Progenitor cell of endocrine pancreas (in vitro differentiated cells): Measurements from ENCODE around the gene RAB25. TPM values are rescaled to one million over a fixed set of nuclear protein-coding genes. Genes with fewer than 3 reads are reported as not detected.

Experiments used
- DNase-seq: peaks from one replicate; pipeline ENCODE4 v3.0.0; 2021; ENCODE audit warnings: low spot score; ENCODE audit not compliant: unreplicated experiment
- H3K27ac Mint-ChIP-seq: 2 replicates; pipeline ENCODE4 v1.8.0; 2021; ENCODE audit warnings: mild to moderate bottlenecking, moderate library complexity, mixed read lengths
- H3K27me3 Mint-ChIP-seq: 2 replicates; pipeline ENCODE4 v1.8.0; 2021; ENCODE audit warnings: mixed read lengths
- H3K36me3 Mint-ChIP-seq: 2 replicates; pipeline ENCODE4 v1.8.0; 2022; ENCODE audit warnings: mixed read lengths; ENCODE audit not compliant: insufficient read depth
- H3K4me1 Mint-ChIP-seq: 2 replicates; pipeline ENCODE4 v1.8.0; 2021; ENCODE audit warnings: low read depth, mixed read lengths
- H3K4me3 Mint-ChIP-seq: 2 replicates; pipeline ENCODE4 v1.8.0; 2021; ENCODE audit warnings: low read depth, mild to moderate bottlenecking, moderate library complexity, mixed read lengths
- H3K9me3 Mint-ChIP-seq: 2 replicates; pipeline ENCODE4 v1.8.0; 2021; ENCODE audit warnings: low read depth, mixed read lengths
- total RNA-seq: library from RNA; stranded (reverse); gene quantifications from 2 replicates; pipeline ENCODE4 v1.2.1, GENCODE V29; 2021
- TF ChIP-seq, protein P1 (sequence below): fragments of 200-600 bp; sonication (generic); IDR thresholded peaks from one replicate; pipeline ENCODE4 v1.5.0; 2021; ENCODE audit warnings: antibody characterized with exemption, mild to moderate bottlenecking; ENCODE audit not compliant: unreplicated experiment

RAB25 gene
- total RNA-seq, 1 donor from 2014 or later: 93.8 TPM

DNA sequence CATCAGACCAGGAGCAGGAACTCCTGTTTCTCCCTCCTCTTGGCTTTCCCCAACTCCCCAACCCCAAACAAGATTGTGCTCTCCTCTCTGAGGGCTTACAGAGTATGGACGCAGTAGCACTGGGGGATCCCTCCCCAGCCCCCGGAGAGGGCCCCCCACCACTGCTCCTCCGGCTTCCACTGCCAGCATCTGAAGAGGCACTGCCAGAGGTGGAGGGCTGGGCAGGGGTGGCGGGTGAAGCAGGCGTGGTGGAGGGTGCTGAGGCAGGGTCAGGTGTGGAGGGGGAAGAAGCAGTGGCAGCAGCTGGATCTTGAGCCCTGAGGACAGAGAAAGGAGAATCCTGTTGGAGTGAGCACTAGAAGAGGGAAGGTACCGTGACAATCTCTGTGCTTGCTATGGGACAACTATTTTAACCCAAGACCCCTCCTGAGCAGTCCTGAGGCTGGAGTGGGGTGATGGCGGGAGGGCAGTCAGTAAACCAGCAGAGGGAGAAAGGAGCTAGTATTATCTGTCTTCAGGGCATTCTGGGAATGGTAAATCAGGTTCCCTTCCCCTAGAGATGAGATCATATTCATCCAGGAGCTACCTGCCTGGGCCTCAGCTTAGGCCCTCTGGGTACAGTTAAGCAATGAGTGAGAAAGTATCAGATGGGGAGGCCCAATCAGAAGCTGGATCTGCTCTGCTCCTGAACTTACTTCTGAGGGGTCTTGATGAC lies 9.8 kb upstream of the RAB25 start:
- Mint-ChIP-seq H3K36me3 (peaks cover 12% of the 10 kb centered on the region), H3K27me3 (no peaks in the 10 kb centered on the region), H3K27ac (peak overlapping the region; percentile 15), H3K4me3 (peak overlapping the region; percentile 53), H3K4me1 (peaks cover 15% of the 10 kb centered on the region), H3K9me3 (no peaks in the 10 kb centered on the region)
- no peak for DNase-seq
- TF ChIP-seq, protein P1, sequence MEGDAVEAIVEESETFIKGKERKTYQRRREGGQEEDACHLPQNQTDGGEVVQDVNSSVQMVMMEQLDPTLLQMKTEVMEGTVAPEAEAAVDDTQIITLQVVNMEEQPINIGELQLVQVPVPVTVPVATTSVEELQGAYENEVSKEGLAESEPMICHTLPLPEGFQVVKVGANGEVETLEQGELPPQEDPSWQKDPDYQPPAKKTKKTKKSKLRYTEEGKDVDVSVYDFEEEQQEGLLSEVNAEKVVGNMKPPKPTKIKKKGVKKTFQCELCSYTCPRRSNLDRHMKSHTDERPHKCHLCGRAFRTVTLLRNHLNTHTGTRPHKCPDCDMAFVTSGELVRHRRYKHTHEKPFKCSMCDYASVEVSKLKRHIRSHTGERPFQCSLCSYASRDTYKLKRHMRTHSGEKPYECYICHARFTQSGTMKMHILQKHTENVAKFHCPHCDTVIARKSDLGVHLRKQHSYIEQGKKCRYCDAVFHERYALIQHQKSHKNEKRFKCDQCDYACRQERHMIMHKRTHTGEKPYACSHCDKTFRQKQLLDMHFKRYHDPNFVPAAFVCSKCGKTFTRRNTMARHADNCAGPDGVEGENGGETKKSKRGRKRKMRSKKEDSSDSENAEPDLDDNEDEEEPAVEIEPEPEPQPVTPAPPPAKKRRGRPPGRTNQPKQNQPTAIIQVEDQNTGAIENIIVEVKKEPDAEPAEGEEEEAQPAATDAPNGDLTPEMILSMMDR: no peak

DNA sequence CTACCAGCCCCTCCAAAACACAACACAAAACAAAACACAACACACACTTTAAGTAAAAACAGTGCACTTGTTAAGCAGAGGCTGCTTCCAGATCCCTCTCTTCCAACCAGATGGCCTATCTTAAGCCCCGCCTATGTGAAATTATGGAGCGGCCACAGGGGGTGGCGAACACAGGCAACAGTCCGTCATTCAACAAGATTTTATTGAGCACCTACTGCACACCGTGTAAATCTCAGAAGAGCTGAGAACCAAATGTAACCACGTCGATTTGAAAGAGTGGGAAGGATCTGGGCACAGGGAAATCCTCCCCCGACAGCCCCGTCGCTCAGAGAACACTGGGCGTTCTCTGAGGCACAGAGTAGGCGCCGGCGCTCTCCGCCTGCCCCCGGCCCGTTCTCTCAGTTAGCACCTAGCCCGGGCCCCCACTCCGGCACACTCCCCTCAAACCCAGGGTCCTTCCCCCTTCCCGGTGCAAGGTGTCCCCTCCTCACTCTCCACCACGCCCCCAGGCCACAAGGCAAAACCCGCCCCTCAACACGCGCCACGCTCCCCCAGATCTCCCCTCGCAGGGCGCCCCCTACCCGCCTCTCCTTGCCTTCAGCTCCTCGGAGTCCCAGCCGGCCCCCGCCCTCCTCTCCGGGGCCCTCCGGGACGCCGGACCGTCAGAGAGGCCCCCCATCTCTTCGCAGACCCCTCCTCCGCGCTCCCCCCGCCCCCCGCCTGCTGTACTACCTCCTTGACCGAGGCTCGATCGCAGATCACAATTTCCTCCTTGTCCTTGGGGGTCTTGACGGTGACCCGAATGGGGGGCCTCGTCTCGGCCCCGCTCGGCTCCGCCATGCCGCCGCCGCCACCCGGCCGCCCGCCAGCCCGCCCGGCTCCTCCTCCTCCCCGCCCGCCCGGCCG lies 7.8 kb upstream of the RAB25 start:
- TF ChIP-seq, protein P1: peak; percentile 51
- Mint-ChIP-seq H3K4me1 (peaks cover 15% of the 10 kb centered on the region), H3K4me3 (peak overlapping the region; percentile 91), H3K9me3 (no peaks in the 10 kb centered on the region), H3K27ac (peak overlapping the region; percentile 96), H3K27me3 (no peaks in the 10 kb centered on the region), H3K36me3 (peaks cover 14% of the 10 kb centered on the region)
- peak; percentile 79 for DNase-seq

DNA sequence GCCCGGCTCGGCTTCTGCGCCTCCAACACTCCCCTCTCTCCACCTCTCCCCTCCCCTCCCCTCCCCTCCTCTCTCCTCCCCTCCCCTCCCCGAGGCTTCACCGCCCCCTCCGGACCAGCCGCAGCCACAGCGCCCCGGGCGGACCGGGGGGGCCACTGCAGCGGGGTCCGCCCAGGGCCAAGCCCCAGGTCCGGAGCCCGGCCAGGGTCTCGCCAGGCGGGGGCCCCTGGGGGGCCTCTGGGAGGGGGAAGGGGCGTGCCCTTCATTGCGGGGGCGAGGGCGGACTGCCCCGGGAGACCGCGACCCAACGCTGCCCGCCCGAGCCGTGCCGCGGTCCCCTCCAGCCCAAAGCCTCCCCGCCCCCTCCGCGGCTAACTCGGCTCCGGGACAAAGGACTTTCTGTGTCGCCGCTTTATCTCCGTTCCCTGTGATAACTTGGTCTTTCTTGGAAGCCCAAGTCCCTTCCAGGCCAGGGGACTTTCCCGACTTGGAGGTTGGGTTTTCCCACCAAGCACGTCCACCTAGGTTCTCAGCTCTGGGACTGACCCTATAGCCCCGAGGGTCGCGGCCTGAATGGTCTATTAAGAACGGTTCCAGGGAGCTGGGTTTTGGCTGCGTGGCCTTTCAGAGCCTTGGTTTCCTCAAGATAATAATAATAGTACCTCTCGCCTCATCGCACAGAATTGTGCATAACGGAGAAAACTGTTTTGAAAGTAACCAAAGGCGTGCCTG lies 7.0 kb upstream of the RAB25 start, which contains the start of gene UBQLN4:
TSS of gene UBQLN4 (minus strand) at position 31 of the 732 bp plus-strand sequence. CDS start 97 bp downstream, outside the sequence.
- peaks cover 11% of the 10 kb centered on the region for H3K36me3 Mint-ChIP-seq
- DNase-seq: peak; percentile 88
- peak within 1 kb of the TSS; percentile 98 for H3K27ac Mint-ChIP-seq
- no peaks in the 10 kb centered on the region for H3K9me3 Mint-ChIP-seq
- H3K27me3 Mint-ChIP-seq: no peaks in the 10 kb centered on the region
- peaks cover 15% of the 10 kb centered on the region for H3K4me1 Mint-ChIP-seq
- TF ChIP-seq, protein P1: peak; percentile 43
- peak within 1 kb of the TSS; percentile 97 for H3K4me3 Mint-ChIP-seq

DNA sequence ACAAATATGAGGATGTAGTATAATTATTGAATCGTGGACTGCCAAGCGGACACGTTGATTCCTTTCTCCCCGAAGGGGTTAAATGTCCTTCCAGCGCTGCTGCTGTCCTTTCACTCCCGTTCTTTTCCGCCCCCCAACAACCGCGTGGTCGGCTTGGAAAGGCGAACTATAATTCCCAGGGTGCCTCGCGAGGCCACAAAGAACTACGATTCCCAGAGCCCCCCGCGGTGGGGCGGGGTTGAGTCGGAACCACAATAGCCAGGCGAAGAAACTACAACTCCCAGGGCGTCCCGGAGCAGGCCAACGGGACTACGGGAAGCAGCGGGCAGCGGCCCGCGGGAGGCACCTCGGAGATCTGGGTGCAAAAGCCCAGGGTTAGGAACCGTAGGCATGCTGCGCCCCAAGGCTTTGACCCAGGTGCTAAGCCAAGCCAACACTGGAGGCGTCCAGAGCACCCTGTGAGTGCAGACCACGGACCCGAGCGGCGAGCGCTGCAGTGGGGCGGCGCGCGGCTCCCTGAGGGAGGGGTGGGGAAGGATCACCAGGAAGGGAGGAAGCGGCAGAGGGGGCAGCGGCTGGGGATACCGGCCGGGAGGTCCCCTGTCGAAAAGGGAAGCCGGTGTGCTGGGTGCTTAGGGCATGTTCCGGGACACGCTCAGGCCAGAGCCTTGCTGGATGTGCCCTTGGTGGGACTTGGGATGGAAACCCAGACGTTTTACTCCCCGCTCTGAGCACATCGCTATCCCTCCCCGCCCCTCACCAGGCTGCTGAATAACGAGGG lies 6.3 kb upstream of the RAB25 start, which contains the start of gene LAMTOR2:
TSS of gene LAMTOR2 (plus strand) at position 283 of the 781 bp plus-strand sequence. CDS start at position 391, 108 bp downstream.
- no peaks in the 10 kb centered on the region for H3K9me3 Mint-ChIP-seq
- H3K36me3 Mint-ChIP-seq: peaks cover 6% of the 10 kb centered on the region
- H3K4me3 Mint-ChIP-seq: peak within 1 kb of the TSS; percentile 97
- H3K27ac Mint-ChIP-seq: peak within 1 kb of the TSS; percentile 98
- H3K27me3 Mint-ChIP-seq: no peaks in the 10 kb centered on the region
- peak; percentile 95 for DNase-seq
- TF ChIP-seq, protein P1: no peak
- peaks cover 17% of the 10 kb centered on the region for H3K4me1 Mint-ChIP-seq
